Parathyroid adenoma (tissue), 2 donors: ENCODE results near the gene SHROOM3.

ENCODE experiments used
- H2AFZ ChIP-seq: fragments of 300-600 bp; sonication (generic); one replicate; pipeline ENCODE4 v1.7.0; 2017; ENCODE audit warnings: antibody characterized with exemption, mild to moderate bottlenecking
- H3K27ac ChIP-seq: fragments of 300-600 bp; sonication (generic); one replicate; pipeline ENCODE4 v1.7.0; 2017
- H3K27me3 ChIP-seq: fragments of 300-600 bp; sonication (generic); one replicate; pipeline ENCODE4 v1.7.0; 2017; ENCODE audit warnings: low read length; ENCODE audit not compliant: control insufficient read depth, insufficient read depth
- H3K36me3 ChIP-seq: fragments of 300-600 bp; sonication (generic); one replicate; pipeline ENCODE4 v1.7.0; 2017; ENCODE audit warnings: low read length; ENCODE audit not compliant: control insufficient read depth, insufficient read depth
- H3K4me1 ChIP-seq: fragments of 300-600 bp; sonication (generic); one replicate; pipeline ENCODE4 v1.7.0; 2017; ENCODE audit warnings: control low read depth
- H3K4me2 ChIP-seq: fragments of 300-600 bp; sonication (generic); one replicate; pipeline ENCODE4 v1.7.0; 2017; ENCODE audit warnings: low read length
- H3K4me3 ChIP-seq: fragments of 300-600 bp; sonication (generic); one replicate; pipeline ENCODE4 v1.7.0; 2017; ENCODE audit warnings: low read depth, low read length
- H3K79me2 ChIP-seq: fragments of 300-600 bp; sonication (generic); one replicate; pipeline ENCODE4 v1.7.0; 2017; ENCODE audit warnings: control low read depth
- H3K9ac ChIP-seq: fragments of 300-600 bp; sonication (generic); one replicate; pipeline ENCODE4 v1.7.0; 2017; ENCODE audit warnings: mild to moderate bottlenecking
- H3K9me3 ChIP-seq: fragments of 300-600 bp; sonication (generic); one replicate; pipeline ENCODE4 v1.7.0; 2017; ENCODE audit warnings: low read length; ENCODE audit not compliant: control insufficient read depth
- TF ChIP-seq, protein P1 (sequence below): fragments of 300-600 bp; sonication (generic); IDR thresholded peaks from one replicate; pipeline ENCODE4 v1.7.0; 2017; ENCODE audit warnings: antibody characterized with exemption, mild to moderate bottlenecking
- donor health status: primary hyperparathyroidism.

The SHROOM3 gene

DNA sequence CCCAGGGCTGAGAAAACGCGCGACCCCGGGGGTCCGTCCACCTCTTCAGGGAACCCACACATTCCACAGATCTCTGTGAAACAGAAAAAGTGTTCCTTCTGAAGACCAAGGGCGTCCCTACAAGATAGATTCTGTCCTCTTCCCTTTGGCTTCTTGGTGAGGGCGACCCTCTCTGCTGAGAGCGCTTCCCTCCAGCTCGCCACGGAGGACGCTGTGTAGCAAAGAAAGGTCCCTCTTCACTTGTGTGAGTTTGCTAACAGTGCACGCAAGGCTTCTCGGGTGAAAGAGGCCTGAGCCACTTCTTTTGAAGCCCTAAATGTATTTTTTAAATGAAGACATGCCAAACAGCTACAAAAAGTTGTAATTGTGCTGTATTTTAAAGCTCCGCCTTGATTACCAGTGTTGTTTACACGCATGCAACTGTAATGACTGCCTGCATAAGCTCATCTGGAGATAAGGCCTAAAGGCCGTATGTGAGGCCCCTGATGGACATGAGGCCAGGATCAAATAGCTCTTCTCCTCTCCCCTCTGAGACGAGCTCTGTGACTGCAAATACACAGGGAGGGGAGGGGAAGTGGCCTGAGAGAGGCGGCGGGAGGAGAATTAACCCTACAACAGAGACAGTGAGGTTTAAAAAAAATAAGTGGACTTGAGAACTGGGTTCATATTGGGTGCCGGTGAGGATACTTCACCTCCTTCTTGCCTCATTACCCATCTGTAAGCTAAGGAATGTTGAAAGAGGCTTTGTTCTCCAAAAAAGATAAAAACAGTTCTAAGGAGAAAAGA is 367.4 kb downstream of the SHROOM3 start:
- H3K4me3 ChIP-seq, result no peak overlapping the region
- H3K27me3 ChIP-seq, result no peaks in the 10 kb centered on the region
- no peak overlapping the region for H3K9ac ChIP-seq
- no peak overlapping the region for H3K4me2 ChIP-seq
- TF ChIP-seq, protein P1, sequence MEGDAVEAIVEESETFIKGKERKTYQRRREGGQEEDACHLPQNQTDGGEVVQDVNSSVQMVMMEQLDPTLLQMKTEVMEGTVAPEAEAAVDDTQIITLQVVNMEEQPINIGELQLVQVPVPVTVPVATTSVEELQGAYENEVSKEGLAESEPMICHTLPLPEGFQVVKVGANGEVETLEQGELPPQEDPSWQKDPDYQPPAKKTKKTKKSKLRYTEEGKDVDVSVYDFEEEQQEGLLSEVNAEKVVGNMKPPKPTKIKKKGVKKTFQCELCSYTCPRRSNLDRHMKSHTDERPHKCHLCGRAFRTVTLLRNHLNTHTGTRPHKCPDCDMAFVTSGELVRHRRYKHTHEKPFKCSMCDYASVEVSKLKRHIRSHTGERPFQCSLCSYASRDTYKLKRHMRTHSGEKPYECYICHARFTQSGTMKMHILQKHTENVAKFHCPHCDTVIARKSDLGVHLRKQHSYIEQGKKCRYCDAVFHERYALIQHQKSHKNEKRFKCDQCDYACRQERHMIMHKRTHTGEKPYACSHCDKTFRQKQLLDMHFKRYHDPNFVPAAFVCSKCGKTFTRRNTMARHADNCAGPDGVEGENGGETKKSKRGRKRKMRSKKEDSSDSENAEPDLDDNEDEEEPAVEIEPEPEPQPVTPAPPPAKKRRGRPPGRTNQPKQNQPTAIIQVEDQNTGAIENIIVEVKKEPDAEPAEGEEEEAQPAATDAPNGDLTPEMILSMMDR, result no peak
- no peaks in the 10 kb centered on the region for H3K36me3 ChIP-seq
- no peaks in the 10 kb centered on the region for H3K4me1 ChIP-seq
- no peaks in the 10 kb centered on the region for H3K79me2 ChIP-seq
- no peak overlapping the region for H2AFZ ChIP-seq
- no peak overlapping the region for H3K27ac ChIP-seq
- no peaks in the 10 kb centered on the region for H3K9me3 ChIP-seq

DNA sequence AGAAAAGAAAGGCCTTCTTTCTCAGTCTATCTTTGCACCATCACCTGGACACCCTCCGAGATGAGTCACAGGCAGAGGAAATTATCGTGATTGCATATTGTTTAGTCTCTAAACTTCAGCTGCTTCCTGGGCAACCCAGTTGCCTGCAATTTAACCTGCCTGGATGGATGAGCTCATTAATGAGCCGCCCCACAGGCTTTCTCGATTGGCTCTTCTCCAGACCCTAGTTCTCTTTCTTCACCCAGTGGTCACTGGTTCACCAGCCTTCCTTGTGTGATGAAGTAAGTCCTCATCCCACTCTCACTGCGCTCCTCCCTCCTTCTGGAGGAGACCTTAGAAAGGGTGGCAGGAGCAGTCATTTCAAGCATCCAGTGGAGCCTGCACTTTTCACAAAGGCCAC is 368.5 kb downstream of the SHROOM3 start:
- no peak overlapping the region for H2AFZ ChIP-seq
- no peaks in the 10 kb centered on the region for H3K27me3 ChIP-seq
- H3K9me3 ChIP-seq, result no peaks in the 10 kb centered on the region
- no peak overlapping the region for H3K4me3 ChIP-seq
- TF ChIP-seq, protein P1, result no peak
- no peak overlapping the region for H3K9ac ChIP-seq
- H3K27ac ChIP-seq, result no peak overlapping the region
- no peaks in the 10 kb centered on the region for H3K4me1 ChIP-seq
- no peaks in the 10 kb centered on the region for H3K79me2 ChIP-seq
- H3K4me2 ChIP-seq, result no peak overlapping the region
- H3K36me3 ChIP-seq, result no peaks in the 10 kb centered on the region

DNA sequence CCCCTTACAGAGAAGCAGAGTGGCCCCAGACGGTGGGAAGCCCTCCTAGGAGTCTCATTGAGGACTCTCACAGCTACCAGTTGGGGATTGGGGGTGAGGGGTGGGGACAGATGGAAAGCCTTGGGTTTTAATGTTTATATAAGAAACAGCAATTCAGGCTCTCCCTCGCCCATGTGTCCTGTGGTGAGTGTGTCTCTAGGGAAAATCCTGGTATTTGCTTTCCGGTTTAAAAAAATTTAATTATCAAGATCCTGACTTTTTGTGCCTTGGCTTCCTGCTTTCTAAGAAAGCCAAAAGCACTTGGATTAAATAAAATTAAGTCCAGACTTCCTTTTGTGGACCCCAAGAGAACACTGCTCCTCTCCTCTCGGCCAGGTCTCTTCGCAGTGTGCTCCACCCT is 369.1 kb downstream of the SHROOM3 start:
- Histone ChIP-seq H3K9ac (no peak overlapping the region), H3K79me2 (no peaks in the 10 kb centered on the region), H2AFZ (no peak overlapping the region), H3K4me3 (no peak overlapping the region), H3K9me3 (no peaks in the 10 kb centered on the region), H3K36me3 (no peaks in the 10 kb centered on the region), H3K4me1 (no peaks in the 10 kb centered on the region), H3K4me2 (no peak overlapping the region), H3K27me3 (no peaks in the 10 kb centered on the region), H3K27ac (no peak overlapping the region)
- TF ChIP-seq, protein P1, result no peak

DNA sequence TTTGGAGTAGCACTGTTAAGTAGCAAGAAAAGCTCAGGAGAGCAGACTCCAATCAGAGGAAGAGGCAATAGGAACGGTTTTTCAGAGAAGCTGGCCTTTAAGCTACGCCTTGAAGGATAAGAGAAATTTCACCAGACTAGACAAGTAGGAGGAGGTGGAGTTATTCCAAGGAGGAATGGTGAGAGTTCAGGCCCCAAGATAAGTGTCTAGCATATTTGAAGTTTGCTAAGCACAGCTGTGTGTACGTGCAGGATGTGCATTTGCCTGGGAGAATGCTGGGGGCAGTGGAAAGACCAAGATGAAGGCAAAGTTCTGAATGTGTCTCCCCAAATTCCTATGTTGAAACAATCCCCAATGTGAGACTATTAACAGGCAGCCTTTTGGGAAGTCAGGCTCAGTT is 371.3 kb downstream of the SHROOM3 start:
- Histone ChIP-seq H3K4me2 (no peak overlapping the region), H3K79me2 (no peaks in the 10 kb centered on the region), H3K4me3 (no peak overlapping the region), H3K9me3 (no peaks in the 10 kb centered on the region), H3K4me1 (no peaks in the 10 kb centered on the region), H3K36me3 (no peaks in the 10 kb centered on the region), H2AFZ (no peak overlapping the region), H3K9ac (no peak overlapping the region), H3K27ac (no peak overlapping the region), H3K27me3 (no peaks in the 10 kb centered on the region)
- TF ChIP-seq, protein P1, result no peak

DNA sequence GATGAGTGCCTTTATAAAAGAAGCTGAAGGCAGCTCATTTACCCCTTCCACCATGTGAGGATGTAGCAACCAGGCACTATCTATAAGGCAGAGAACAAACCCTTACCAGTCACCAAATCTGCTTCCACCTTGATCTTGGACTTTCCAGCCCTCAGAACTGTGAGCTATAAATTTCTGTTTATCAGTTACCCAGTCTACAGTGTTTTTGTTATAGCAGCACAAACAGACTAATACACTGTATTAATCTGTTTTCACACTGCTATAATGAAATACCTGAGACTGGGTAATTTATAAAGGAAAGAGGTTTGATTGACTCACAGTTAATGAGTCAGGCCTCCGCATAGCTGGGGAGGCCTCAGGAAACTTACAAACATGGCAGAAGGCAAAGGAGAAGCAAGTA is 371.7 kb downstream of the SHROOM3 start:
- Histone ChIP-seq H3K79me2 (no peaks in the 10 kb centered on the region), H2AFZ (no peak overlapping the region), H3K4me1 (no peaks in the 10 kb centered on the region), H3K27me3 (no peaks in the 10 kb centered on the region), H3K36me3 (no peaks in the 10 kb centered on the region), H3K27ac (no peak overlapping the region), H3K4me2 (no peak overlapping the region), H3K4me3 (no peak overlapping the region), H3K9ac (no peak overlapping the region), H3K9me3 (no peaks in the 10 kb centered on the region)
- TF ChIP-seq, protein P1, result no peak
